ENCODE data around the gene ADSL. TPM values are rescaled to one million over a fixed set of nuclear protein-coding genes. Genes with fewer than 3 reads are reported as not detected.

Gene ADSL
- total RNA-seq, 4 donors from 2014 or later = 26.7 to 49.0 (median 36.6) TPM

DNA sequence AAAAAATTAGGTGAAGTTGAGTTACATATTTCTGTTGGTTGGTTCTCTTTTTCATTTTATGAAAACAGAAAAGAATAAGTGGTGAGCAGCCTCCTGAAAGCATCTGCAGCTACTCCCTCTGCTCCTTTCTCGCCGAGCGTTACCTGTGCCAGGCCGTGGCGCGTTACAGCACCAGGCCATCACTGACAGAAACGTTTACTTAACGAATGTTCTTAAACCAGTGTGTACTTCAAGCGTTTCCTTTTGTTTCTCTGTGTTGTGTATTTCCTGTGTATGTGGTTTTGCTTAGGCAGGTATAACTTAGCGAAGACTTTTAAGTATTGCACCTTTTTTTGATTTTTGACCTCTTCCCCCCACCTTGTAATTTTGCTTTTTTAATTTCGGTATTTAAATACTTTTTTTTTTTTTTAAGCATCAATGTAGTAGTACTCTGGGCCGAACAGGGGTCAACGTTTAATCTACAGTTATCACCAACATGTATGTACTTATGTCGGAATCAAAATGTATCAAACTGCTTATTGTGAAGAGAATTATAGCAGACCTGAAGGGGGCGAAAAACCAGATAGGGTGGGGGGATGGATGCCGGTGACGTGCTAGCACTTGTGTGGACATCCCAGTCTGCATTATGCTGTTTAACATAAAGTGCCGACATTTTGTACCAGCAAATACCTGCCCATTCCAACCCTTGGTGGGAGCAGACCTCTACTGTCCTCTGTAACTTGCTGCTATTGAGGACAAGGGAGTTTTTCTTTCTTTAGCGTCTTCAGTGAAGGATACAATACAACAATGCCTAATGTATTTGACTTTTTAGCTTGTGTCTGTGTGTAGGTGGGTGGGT lies 21.6 kb upstream of the ADSL start:
- DNase-seq (ENCODE audit: low spot score in 2 of 2) = no peak
- intact Hi-C loops (cut with DNase I; ENCODE audit: low total_unique reads) = no loop called here
- TF ChIP-seq, protein P1, sequence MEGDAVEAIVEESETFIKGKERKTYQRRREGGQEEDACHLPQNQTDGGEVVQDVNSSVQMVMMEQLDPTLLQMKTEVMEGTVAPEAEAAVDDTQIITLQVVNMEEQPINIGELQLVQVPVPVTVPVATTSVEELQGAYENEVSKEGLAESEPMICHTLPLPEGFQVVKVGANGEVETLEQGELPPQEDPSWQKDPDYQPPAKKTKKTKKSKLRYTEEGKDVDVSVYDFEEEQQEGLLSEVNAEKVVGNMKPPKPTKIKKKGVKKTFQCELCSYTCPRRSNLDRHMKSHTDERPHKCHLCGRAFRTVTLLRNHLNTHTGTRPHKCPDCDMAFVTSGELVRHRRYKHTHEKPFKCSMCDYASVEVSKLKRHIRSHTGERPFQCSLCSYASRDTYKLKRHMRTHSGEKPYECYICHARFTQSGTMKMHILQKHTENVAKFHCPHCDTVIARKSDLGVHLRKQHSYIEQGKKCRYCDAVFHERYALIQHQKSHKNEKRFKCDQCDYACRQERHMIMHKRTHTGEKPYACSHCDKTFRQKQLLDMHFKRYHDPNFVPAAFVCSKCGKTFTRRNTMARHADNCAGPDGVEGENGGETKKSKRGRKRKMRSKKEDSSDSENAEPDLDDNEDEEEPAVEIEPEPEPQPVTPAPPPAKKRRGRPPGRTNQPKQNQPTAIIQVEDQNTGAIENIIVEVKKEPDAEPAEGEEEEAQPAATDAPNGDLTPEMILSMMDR (IDR thresholded peaks at IDR 0.05) = no peak
- TF ChIP-seq POLR2A (IDR thresholded peaks at IDR 0.05) = no peak
- 79% methylated on average over 19 of the region's 19 CpGs for WGBS, 2 donors
- H3K4me3 ChIP-seq (ENCODE audit: low read depth, poor library complexity, severe bottlenecking) = no peak overlapping the region

DNA sequence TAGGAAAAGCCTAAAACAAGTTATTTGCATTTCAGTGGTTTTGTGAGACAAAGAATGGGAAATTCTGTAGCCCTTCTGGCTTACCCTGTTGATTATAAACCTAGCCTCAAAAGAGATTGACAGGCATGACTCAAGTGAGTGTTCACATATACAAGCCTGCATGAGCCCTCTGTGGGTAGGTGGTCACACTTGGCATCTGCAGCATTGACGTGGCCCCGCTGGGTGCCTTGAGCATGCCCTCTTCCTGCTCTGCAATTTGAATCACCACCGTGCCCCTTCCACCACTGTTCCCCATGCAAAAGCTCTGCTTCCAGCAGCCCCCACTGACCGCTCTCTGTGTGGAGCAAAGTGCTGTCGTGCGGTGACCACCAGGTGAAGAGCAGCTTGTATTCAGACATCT lies 21.0 kb upstream of the ADSL start:
- no peak overlapping the region for H3K4me3 ChIP-seq (ENCODE audit: low read depth, poor library complexity, severe bottlenecking)
- WGBS, 2 donors = 91 to 96% methylated on average over 6 of the region's 6 CpGs
- no peak for DNase-seq (ENCODE audit: low spot score in 2 of 2)
- TF ChIP-seq POLR2A (IDR thresholded peaks at IDR 0.05) = no peak
- TF ChIP-seq, protein P1 (IDR thresholded peaks at IDR 0.05) = no peak
- intact Hi-C loops (cut with DNase I; ENCODE audit: low total_unique reads) = no loop called here

DNA sequence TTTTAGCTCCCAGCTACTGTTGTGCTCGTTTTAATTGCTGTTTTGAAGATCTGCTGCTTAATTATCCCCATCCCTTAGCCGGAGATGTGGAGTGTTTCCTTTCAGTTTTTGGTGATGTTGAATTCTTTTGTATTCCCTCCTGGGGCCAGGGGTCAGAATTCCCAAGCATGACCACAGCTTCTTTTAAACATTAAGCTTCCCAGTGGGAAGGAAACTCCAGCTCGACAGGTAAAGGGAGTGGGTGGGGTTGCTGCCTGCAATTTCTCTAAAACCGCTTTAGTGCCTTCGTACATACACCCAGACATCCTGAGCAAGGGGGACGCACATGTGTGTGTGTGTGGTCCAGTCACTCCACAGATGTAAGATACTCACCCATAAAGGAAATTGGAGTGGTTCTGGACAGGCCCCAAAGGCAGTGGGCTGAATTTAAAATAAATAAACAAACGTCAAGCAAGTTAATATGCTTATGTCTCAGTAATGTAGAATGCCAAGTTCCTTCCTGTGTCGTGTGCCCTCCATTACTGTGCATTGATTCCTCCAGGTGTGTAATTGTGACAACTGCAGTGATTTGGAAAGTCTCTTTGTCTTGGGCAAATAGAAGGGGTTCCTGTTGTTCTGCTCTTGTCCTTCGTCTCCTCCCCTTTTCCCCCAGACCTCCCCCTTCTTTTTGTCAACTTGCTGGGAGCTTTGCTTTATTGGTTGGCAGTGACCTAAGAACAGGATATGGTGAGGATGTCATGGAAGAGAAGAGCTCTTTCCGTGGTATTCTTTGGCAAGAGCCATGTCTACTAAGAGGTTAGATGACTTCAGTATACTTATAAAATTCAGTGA lies 19.2 kb upstream of the ADSL start:
- TF ChIP-seq, protein P1 (IDR thresholded peaks at IDR 0.05) = no peak
- no peak for TF ChIP-seq POLR2A (IDR thresholded peaks at IDR 0.05)
- 65 to 66% methylated on average over 10 of the region's 10 CpGs for WGBS, 2 donors
- H3K4me3 ChIP-seq (ENCODE audit: low read depth, poor library complexity, severe bottlenecking) = no peak overlapping the region
- DNase-seq (ENCODE audit: low spot score in 2 of 2) = no peak
- intact Hi-C loops (cut with DNase I; ENCODE audit: low total_unique reads) = no loop called here

DNA sequence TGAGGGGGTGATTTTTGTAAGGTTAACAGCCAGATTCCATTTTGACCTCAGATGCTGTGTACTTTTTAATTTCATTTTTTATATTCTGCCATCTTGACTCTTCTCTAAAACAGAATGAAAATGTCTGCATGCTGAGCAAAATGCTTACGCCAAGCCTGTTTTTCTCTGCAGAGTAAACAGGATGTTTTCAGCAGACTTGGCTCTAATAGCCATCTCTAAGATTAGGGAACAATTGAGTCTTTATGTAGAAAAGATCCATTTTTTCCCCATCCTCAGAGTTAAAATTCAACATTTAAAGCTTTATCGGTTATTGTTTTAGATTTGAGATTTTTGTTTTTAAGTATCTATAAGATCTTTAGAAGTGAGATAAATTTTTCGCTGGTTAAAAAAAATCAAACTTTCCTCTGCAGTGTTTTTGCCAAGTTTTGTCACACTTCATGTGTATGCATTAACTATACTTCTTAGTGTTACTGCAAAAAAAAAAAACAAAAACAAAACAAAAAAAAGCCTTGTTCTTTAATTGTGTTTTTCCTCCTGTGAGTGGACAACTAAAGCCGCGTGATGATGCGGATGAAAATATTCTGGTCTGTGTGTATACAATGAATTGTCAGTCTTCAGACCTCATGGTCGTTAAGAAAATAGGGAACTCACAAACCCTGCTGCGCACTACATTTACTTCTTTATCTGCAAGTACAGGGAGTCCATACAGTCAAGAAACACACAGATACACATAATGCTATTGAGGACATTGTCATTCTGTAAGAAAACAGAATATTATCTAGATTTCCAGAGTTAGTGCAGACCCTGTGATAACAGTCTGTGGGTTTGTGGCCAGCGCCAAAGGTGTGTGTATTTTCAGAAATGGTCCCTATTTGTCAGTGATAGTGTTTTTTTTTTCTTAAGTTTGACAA lies 17.5 kb upstream of the ADSL start:
- H3K4me3 ChIP-seq (ENCODE audit: low read depth, poor library complexity, severe bottlenecking) = no peak overlapping the region
- DNase-seq (ENCODE audit: low spot score in 2 of 2) = no peak
- WGBS, 2 donors = 85 to 89% methylated on average over 9 of the region's 9 CpGs
- TF ChIP-seq, protein P1 (IDR thresholded peaks at IDR 0.05) = no peak
- no peak for TF ChIP-seq POLR2A (IDR thresholded peaks at IDR 0.05)
- intact Hi-C loops (cut with DNase I; ENCODE audit: low total_unique reads) = no loop called here

DNA sequence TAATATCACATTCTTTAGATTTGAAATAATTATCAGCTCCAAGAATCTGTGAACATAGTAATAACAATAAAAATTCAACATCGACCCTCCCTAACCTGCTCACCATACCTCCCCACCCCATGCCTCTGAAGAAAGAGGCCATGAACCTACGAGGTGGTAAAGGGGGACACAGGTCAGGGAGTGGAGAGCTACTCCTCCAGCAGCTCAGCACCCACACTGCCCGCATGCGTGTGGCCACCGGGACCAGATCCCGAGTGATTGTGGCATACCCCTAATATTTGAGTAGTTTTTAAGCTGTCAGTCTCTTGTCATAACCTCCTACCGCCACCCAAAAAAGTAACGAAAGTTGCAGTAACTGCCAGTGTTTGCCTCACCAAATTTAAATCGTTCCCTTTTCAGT lies 16.8 kb upstream of the ADSL start:
- WGBS, 2 donors = 89 to 94% methylated on average over 9 of the region's 9 CpGs
- no peak for TF ChIP-seq POLR2A (IDR thresholded peaks at IDR 0.05)
- TF ChIP-seq, protein P1 (IDR thresholded peaks at IDR 0.05) = no peak

More for the DNA sequence above, 16.8 kb upstream of the ADSL start:
- no peak overlapping the region for H3K4me3 ChIP-seq (ENCODE audit: low read depth, poor library complexity, severe bottlenecking)
- intact Hi-C loops (cut with DNase I; ENCODE audit: low total_unique reads) = no loop called here
- DNase-seq (ENCODE audit: low spot score in 2 of 2) = no peak

All from lower leg skin (tissue), 4 donors.